ENCODE results near the gene TULP4.

The TULP4 gene

DNA sequence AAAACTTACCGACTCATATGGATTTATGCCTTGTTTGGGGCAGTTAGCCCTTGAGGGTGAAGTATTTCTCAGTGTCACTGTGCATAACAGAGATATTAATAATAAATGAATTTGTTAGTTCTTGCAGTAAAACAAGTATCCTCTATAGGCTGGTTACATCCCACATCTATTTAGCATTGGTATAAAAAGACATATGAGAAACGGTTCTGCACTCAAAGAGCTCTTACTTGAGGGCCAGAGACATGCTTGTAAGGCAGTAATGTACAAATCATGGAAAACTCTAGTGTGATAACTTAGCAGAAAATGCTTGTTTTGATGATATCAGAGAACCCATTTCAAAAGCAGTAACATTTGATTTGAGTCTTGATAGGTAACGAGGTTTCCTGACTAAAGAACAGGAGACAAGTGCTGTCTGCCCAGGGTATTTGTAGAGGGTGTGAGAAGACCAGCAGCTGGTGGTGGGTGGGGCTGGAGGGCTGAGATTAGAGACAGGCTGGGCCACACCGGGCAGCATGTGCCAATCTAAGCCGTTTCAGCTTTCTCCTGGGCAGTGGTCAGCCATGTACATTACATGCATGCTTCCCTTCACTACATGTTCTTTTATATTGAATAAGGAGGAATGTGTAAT lies 46.3 kb downstream of the TULP4 start:
- no peak for DNase-seq (ENCODE audit: low read depth)

- no peak for DNase-seq (ENCODE audit: low read depth)
Observed at GRCh38 chr6:158361068-158361467, 48.8 kb downstream of the TULP4 start.

DNA sequence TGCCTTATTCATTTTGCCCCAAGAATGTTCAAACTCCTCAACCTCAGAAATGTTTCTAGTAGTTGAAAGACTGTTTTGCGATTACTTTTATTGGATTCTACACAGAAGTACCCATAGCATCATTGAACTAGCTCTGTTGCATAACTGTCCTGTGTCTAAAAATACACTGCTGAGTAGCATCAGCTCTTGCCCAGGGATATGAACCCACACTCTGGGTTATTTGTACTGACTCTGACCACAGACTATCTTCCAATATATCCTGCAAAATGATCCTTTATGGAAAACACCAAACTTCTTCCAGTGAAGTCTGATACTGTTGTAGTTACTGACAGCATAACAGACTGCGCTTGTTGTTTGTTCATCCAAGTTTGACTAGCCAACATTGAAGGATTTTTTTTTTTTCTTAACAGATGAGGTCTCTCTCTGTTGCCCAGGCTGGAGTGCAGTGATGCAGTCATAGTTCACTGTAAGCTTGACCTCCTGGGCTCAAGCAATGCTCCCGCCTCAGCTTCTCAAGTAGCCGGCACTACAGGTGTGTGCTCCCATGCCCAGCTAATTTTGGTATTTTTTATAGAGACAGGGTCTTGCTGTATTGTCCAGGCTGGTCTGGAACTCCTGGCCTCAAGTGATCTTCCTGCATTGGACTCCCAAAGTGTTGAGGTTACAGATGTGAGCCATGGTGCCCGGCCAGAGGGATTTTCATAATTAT lies 49.9 kb downstream of the TULP4 start:
- DNase-seq (ENCODE audit: low read depth), result no peak

DNA sequence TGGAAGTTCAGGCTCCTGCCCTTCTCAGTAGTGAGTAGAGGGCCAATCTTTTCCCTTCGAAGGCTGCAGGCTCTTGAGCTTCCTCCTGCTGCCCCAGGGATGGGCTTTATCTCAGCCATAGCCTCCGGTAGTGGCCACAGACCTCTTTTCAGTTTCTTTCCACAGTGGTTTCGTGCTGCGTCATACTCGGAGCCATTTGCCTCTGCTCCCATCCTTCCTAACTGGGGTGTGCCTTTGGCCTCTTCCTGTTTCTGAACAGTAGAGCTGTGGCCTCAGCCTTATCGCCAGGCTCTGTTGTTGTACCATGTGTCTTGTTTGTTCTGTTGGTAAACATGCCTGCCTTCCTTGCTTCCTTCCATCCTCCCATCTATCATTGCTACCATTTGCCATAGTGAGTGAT lies 54.1 kb downstream of the TULP4 start:
- DNase-seq (ENCODE audit: low read depth), result no peak

DNA sequence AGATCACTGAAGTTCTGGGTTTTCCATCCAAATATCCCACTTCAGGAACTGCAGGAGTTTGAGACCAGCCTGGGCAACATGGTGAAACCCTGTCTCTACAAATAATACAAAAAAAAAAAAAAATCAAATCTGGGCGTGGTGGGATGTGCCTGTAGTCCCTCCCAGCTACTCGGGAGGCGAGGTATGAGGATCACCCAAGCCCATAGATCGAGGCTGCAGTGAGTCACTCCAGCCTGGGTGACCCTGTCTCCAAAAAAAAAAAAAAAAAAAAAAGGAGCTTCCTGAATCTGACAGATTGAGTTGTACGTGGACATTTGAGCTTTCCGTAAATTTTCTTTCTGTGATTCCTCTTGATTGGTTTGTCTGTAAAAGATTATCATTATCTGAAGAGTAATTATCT lies 55.6 kb downstream of the TULP4 start:
- no peak for DNase-seq (ENCODE audit: low read depth)

GRCh38 chr6:158369241-158369640 lies 57.0 kb downstream of the TULP4 start:
- no peak for DNase-seq (ENCODE audit: low read depth)

GRCh38 chr6:158370805-158371204 lies 58.5 kb downstream of the TULP4 start:
- DNase-seq (ENCODE audit: low read depth), result no peak

DNA sequence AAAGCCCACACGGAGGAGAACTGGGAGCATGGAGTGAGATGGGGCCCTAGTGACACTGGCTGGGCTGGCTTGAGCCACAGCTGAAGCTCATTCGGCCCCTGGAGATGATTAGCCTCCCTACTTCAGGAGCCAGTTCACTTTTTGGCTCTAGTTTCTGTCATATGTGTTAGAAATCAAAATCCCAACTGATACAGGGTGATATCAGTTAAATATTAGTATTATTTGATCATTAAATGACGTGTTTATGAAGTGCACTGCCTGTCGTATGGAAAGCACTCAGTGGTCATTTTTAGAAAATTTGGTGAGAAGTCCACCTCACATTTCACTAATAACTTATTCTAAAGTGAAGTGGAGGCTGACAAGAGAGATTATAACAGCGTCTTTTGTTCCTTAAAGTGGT lies 59.0 kb downstream of the TULP4 start:
- DNase-seq (ENCODE audit: low read depth), result no peak

- DNase-seq (ENCODE audit: low read depth), result no peak
Observed at GRCh38 chr6:158372574-158372973, 60.3 kb downstream of the TULP4 start.

- DNase-seq (ENCODE audit: low read depth), result no peak
Observed at GRCh38 chr6:158373214-158373613, 60.9 kb downstream of the TULP4 start.

DNA sequence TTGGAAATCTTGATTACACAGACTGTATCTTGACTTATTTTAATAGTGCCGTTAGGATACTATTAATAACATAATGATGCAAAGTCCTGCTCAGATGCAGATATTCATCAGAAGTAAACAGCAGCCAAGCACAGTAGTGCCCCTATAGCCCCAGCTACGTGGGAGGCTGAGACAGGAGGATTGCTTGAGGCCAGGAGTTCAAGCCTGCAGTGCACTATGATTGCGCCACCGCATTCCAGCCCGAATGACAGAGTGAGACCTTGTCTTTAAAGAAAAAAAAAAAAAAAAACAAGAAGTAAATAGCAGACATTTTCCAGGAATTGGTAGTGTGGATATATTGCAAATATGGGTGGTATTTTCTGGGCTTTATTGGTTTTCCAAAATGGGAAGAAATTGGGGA lies 61.8 kb downstream of the TULP4 start:
- no peak for DNase-seq (ENCODE audit: low read depth)

GRCh38 chr6:158376631-158377081 lies 64.4 kb downstream of the TULP4 start:
- DNase-seq (ENCODE audit: low read depth), result no peak

DNA sequence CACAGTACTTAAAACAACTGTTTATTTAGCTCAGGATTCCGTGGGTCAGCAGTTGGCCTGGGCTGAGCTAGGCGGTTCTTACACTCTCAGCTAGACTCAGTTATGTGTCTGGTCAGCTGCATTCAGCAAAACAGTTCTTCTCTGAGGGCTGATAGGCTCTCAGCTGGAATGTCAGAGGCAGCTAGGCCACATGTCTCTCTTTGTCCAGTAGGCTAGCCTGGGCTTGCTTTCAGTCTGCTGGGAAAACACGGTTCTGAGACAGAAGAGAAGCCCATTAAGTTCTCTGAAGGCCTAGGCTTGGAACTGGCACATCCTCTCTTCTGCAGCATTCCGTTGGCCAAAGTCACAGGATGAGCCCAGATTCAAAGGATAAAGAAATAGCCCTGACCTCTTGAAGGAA lies 65.6 kb downstream of the TULP4 start:
- no peak for DNase-seq (ENCODE audit: low read depth)

DNA sequence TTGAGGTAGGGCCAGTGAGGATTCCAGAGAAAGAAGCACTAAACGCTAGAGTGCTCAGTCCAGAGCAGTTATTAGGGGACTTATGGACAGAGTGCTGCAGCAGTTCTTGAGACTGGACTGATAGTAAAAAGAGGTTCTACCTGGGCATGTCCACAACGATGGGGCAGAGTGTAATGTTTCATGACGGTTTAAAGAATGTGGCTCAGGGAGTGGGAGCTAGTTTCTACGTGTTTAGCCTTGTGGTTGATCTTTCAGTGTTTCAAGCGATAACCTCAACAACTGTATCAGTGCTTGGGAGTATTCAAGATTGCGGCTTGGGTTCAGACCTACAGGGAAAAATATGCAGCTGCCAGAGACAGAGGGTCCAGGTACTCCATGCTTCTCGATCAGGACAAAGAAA lies 67.1 kb downstream of the TULP4 start:
- no peak for DNase-seq (ENCODE audit: low read depth)

DNA sequence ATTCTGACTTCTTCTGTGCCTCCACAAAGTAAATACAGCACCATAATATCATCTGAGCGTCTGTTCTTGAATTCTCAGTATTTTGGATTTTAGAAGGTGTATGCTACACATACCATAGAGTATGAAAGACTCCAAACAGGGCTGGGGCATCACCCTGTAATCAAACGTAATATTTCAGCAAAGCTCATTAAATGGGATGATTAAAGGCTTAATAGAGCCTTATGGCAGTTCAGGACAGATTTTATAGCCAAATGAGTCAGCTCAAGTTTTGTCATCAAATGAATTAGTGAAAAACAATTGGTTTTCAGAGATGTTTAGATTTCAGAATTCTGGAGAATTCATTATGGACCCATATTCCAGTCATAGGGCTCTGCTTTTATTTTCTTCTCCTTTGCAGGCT lies 68.9 kb downstream of the TULP4 start:
- DNase-seq (ENCODE audit: low read depth), result no peak

GRCh38 chr6:158382491-158382890 lies 70.2 kb downstream of the TULP4 start:
- DNase-seq (ENCODE audit: low read depth), result no peak

DNA sequence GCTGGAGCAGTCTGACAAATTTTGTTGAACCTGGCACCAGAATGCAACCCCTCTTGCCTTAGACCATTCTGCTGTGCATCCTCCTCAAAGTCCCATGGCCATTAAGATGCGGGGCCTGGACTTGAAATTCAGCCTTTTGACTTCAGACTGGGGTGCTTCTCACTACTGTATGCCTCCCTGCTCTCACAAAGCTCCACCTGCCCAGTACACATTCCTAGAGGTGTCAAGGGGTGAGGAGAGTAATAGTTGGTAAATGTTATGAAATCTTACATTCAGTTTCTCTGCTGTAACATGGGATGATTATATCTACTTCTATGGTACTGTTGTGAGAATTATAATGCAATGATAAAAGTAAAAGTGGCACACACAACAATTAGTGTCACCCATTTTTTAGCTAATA lies 70.8 kb downstream of the TULP4 start:
- DNase-seq (ENCODE audit: low read depth), result no peak

- no peak for DNase-seq (ENCODE audit: low read depth)
Observed at GRCh38 chr6:158383542-158383941, 71.3 kb downstream of the TULP4 start.

GRCh38 chr6:158384671-158385110 lies 72.4 kb downstream of the TULP4 start:
- no peak for DNase-seq (ENCODE audit: low read depth)

DNA sequence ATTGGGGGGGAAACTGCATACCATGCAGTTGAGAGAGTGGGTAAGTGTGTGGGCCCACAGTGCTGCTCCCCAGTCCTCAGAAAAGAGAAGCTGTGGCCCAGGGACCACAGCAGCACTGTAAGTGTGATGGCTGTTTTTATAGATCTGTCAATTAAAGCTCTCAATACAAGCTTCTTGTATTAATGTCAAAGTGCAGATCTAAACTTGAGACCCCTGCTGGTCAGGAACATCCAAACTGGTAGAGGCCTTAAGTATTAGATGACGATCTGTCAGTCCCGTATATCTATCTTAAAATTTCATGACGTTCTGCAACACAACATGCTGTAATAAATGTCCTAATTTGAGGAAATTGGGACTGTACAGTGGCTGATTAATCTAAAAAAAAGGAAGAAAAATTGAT lies 74.8 kb downstream of the TULP4 start:
- no peak for DNase-seq (ENCODE audit: low read depth)

DNA sequence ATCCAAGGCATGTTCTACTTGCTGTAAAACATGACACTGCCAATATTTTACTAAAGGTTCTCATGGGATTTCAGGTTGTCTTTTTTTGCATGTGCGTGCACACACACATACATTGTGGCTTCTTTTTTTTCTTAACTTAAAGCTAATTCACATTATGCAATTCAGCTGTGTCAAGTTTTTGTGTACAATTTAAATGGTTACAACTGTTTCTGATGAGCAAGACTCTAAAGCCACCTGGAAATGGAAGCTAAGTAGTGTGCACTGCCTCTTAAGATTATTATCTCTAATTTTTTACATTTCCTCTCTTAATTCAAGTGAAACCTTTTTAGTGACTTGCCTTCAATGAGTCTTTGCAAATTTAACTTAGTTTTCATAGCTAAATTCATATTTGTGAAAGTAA lies 75.3 kb downstream of the TULP4 start:
- no peak for DNase-seq (ENCODE audit: low read depth)

DNA sequence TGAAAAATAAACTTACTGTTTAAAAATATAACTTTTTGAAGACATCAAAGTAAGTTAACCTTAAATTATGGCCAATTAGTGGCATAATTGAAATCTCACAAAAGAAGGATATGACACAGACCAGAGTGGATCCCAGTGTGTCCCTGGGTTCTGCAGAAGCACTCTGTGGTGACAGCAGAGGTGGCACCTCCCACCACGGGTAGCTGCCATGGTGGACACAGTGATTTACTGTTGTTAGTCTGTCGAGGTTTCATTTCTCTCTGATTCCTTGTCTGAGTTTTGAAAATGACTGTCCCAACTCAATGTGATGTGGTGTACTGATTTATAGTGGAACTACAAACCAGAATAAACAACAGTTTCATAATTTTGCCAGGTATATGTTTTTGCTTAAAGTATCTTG lies 76.5 kb downstream of the TULP4 start:
- DNase-seq (ENCODE audit: low read depth), result no peak

GRCh38 chr6:158389193-158389919 lies 77.1 kb downstream of the TULP4 start:
- no peak for DNase-seq (ENCODE audit: low read depth)

Measured in stimulated activated CD8-positive, alpha-beta memory T cell treated with anti-CD3 and anti-CD28 coated beads, Interleukin-4, amount 100 ng/mL, for 24 hours (primary cell).